Esophagus squamous epithelium (tissue), 5 donors: Measurements from ENCODE around the gene SOWAHA. TPM values are rescaled to one million over a fixed set of nuclear protein-coding genes. Genes with fewer than 3 reads are reported as not detected.
"Not testable (repeated sequence)": the region's sequence is repeated elsewhere in the genome, so short reads cannot be mapped to it uniquely, and the experiment has no call there.

Experiments
- DNase-seq: peaks from one replicate; lab custom pipeline; 2025; lab: John Stamatoyannopoulos, UW
- H3K27ac ChIP-seq, 4 donors: fragments of 200-600 bp; sonication (generic); one replicate each; pipeline ENCODE4 v1.5.1; 2016 to 2019; ENCODE audit warnings: mild to moderate bottlenecking in 1 of 4
- H3K27me3 ChIP-seq, 4 donors: fragments of 200-600 bp; sonication (generic); 1 replicate in 3 of 4; 2 replicates in 1 of 4; pipeline versions ENCODE4 v1.5.1 to v1.6.0; 2017 to 2021; ENCODE audit warnings: antibody characterized with exemption in 1 of 4
- H3K36me3 ChIP-seq, 3 donors: fragments of 200-600 bp; sonication (generic); one replicate each; pipeline ENCODE4 v1.5.1; 2016 to 2019
- H3K4me1 ChIP-seq, 3 donors: fragments of 200-600 bp; sonication (generic); one replicate each; pipeline ENCODE4 v1.5.1; 2017 to 2019
- H3K4me3 ChIP-seq, 4 donors: fragments of 200-600 bp; sonication (generic); 1 replicate in 3 of 4; 2 replicates in 1 of 4; pipeline ENCODE4 v1.5.1; 2016 to 2019; ENCODE audit warnings: mild to moderate bottlenecking in 2 of 4, moderate library complexity in 1 of 4
- H3K9me3 ChIP-seq, 3 donors: fragments of 200-600 bp; sonication (generic); one replicate each; pipeline ENCODE4 v1.5.1; 2016 to 2019
- POLR2A ChIP-seq, 4 donors: fragments of 450-650 bp; IDR thresholded peaks; one replicate each; pipeline ENCODE4 v1.6.1; 2017; ENCODE audit warnings: antibody characterized with exemption in 4 of 4, mild to moderate bottlenecking in 4 of 4, moderate library complexity in 3 of 4
- WGBS, 2 donors: methylation state at CpG; one replicate each; pipeline ENCODE4 v1.1.5; 2018; 5-methylcytosine and 5-hydroxymethylcytosine counted together
- intact Hi-C: fragments of 100-400 bp; cut with DNase I; formaldehyde crosslinking; loops from one replicate; pipeline ENCODE4 v1.15.0; 2022
- total RNA-seq, 4 donors: library from RNA; depleted of rRNA; stranded (reverse); fragments of >200 nt; gene quantifications; one replicate each; pipeline ENCODE4 v1.1.0, GENCODE V29; 2016
- TF ChIP-seq, protein P1 (sequence below), 6 experiments: fragments of 450-650 bp in 4 of 6; fragments of 200-600 bp in 2 of 6; sonication (generic) in 2 of 6; IDR thresholded peaks; one replicate each; pipeline ENCODE4 v1.5.1; 2016 to 2019; ENCODE audit warnings: antibody characterized with exemption in 6 of 6, mild to moderate bottlenecking in 4 of 6, moderate library complexity in 4 of 6
- donor health status: DM: yes; HTN: yes; CAD: no.

Gene SOWAHA
- total RNA-seq, 4 donors from 2014 or later: 0.13 to 0.45 TPM; not detected in 2

DNA sequence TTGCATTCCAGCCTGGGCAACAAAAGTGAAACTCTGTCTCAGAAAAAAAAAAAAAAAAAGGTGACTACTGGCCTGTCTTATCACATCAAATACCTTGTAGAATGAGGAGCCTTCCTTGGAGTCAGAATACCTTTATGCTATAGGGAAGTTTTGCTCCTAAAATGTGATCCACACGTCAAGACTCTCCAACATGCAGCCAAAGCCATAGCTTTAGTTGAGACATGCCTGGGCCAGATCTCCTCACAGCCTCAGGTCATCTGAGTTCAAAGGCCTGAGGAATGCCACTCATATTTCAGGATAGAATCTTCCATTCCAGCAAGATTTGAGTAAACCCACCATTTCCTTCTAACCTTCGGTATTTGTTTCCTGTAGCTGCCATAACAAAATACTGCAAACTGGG lies 13.7 kb upstream of the SOWAHA start:
- WGBS, 2 donors: 33 to 53% methylated on average over 2 of the region's 2 CpGs

DNA sequence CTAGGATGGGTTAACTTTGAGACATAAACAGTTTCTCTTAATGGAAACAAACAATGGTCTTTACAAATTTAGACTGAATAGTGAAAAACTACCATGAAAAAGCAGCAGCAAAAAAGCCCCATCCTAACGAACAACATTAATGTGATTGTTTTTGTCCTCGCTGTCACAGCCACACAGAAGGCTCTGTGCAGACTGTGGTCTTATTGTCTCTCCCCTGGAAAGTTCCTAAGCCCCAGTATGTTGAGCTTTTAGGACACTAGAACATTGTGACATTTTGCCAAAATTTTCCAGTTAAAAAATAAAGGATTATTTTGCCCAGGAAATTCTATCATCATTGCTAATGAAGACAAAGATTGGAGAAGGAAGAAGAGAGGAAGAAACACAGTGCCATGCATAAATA lies 12.6 kb upstream of the SOWAHA start:
- H3K9me3 ChIP-seq: no peaks in the 10 kb centered on the region
- no peak overlapping the region for H3K4me3 ChIP-seq
- intact Hi-C loops: no loop called here
- TF ChIP-seq, protein P1, sequence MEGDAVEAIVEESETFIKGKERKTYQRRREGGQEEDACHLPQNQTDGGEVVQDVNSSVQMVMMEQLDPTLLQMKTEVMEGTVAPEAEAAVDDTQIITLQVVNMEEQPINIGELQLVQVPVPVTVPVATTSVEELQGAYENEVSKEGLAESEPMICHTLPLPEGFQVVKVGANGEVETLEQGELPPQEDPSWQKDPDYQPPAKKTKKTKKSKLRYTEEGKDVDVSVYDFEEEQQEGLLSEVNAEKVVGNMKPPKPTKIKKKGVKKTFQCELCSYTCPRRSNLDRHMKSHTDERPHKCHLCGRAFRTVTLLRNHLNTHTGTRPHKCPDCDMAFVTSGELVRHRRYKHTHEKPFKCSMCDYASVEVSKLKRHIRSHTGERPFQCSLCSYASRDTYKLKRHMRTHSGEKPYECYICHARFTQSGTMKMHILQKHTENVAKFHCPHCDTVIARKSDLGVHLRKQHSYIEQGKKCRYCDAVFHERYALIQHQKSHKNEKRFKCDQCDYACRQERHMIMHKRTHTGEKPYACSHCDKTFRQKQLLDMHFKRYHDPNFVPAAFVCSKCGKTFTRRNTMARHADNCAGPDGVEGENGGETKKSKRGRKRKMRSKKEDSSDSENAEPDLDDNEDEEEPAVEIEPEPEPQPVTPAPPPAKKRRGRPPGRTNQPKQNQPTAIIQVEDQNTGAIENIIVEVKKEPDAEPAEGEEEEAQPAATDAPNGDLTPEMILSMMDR (IDR thresholded peaks at IDR 0.05): no peak
- H3K27me3 ChIP-seq: peaks cover 0 to 26% (median 0%) of the 10 kb centered on the region in 4 donors
- WGBS, 2 donors: 80 to 84% methylated on average over 2 of the region's 2 CpGs
- DNase-seq: no peak
- H3K4me1 ChIP-seq: no peaks in the 10 kb centered on the region
- no peaks in the 10 kb centered on the region for H3K36me3 ChIP-seq
- no peak overlapping the region for H3K27ac ChIP-seq

More for the DNA sequence above, 13.7 kb upstream of the SOWAHA start:
- no peak for TF ChIP-seq POLR2A (IDR thresholded peaks at IDR 0.05)
- TF ChIP-seq, protein P1 (IDR thresholded peaks at IDR 0.05): no peak
- Histone ChIP-seq H3K4me1 (no peaks in the 10 kb centered on the region), H3K27ac (no peak overlapping the region), H3K27me3 (peaks cover 0 to 26% (median 0%) of the 10 kb centered on the region in 4 donors), H3K4me3 (no peak overlapping the region), H3K36me3 (no peaks in the 10 kb centered on the region), H3K9me3 (no peaks in the 10 kb centered on the region)
- DNase-seq: no peak
- intact Hi-C loops: no loop called here

DNA sequence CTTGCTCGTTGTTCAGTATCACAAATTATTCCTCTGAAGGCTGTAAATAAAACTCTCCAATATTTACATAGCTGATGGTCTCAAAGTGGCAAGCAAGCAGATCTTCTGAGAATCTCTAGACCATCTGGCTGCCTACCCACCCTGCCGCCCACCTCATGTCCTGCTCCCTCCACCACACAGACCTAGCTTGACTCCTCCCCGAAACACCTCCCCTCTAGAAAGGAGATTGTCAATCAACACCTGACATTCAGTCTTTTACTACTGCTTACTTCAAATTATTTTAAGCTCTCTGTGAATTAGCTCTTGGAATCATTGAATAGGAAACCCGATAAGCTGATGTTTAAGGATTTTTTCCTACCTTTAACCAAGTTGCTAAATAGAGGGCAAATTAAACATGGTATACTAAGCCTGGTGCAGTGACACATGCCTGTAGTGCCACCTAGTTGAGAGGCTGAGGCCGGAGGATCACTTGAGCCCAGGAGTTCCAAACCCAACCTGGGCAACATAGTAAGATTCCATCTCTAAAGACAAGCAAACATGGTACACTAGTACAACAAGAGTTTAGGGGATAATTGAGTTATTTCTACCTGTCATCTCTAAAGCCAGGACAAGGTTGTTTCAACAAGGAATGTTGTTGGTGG lies 10.9 kb upstream of the SOWAHA start:
- no peaks in the 10 kb centered on the region for H3K9me3 ChIP-seq

DNA sequence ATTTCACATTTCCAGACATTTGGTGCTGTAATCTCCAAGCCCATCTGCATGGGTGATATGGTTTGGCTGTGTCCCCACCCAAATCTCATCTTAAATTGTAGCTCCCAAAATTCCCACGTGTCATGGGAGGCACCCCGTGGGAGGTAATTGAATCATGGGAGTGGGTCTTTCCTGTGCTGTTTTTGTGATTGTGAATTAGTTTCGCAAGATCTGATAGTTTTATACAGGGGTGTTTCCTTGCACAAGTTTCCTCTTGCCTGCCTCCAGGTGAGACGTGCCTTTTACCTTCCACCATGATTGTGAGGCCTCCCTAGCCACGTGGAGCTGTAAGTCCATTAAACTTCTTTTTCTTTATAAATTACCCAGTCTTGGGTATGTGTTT lies 10.4 kb upstream of the SOWAHA start:
- H3K4me1 ChIP-seq, DNase-seq, H3K27ac ChIP-seq, H3K36me3 ChIP-seq, H3K4me3 ChIP-seq, intact Hi-C loops, H3K9me3 ChIP-seq: not testable (repeated sequence)
- H3K27me3 ChIP-seq: peaks cover 0 to 39% (median 0%) of the 10 kb centered on the region in 4 donors
- WGBS, 2 donors: 40 to 67% methylated on average over 5 of the region's 5 CpGs

More for the DNA sequence above, 10.9 kb upstream of the SOWAHA start:
- Histone ChIP-seq H3K36me3 (no peaks in the 10 kb centered on the region), H3K27me3 (peaks cover 0 to 39% (median 0%) of the 10 kb centered on the region in 4 donors), H3K4me3 (no peak overlapping the region), H3K4me1 (no peaks in the 10 kb centered on the region), H3K27ac (no peak overlapping the region)
- no peak for DNase-seq
- WGBS, 2 donors: 80 to 90% methylated on average over 5 of the region's 5 CpGs
- intact Hi-C loops: no loop called here
- TF ChIP-seq, protein P1 (IDR thresholded peaks at IDR 0.05): no peak
- no peak for TF ChIP-seq POLR2A (IDR thresholded peaks at IDR 0.05)

DNA sequence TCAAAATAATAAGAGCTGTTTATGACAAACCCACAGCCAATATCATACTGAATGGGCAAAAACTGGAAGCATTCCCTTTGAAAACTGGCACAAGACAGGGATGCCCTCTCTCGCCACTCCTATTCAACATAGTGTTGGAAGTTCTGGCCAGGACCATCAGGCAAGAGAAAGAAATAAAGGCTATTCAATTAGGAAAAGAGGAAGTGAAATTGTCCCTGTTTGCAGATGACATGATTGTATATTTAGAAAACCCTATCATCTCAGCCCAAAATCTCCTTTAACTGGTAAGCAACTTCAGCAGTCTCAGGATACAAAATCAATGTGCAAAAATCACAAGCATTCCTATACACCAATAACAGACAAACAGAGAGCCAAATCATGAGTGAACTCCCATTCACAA lies 8.9 kb upstream of the SOWAHA start:
- WGBS, 2 donors: 100% methylated on average over 1 of the region's 1 CpG
- H3K27ac ChIP-seq, H3K9me3 ChIP-seq, DNase-seq, intact Hi-C loops, H3K36me3 ChIP-seq, H3K4me3 ChIP-seq: not testable (repeated sequence)
- Histone ChIP-seq H3K4me1 (peaks cover 0 to 12% (median 0%) of the 10 kb centered on the region in 3 donors), H3K27me3 (peaks cover 0 to 41% (median 0%) of the 10 kb centered on the region in 4 donors)

DNA sequence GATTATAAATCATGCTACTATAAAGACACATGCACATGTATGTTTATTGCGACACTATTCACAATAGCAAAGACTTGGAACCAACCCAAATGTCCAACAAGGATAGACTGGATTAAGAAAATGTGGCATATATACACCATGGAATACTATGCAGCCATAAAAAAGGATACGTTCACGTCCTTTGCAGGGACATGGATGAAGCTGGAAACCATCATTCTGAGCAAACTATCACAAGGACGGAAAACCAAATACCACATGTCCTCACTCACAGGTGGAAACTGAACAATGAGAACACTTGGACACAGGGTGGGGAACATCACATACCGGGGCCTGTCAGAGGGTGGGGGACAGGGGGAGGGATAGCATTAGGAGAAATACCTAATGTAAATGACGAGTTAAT lies 7.2 kb upstream of the SOWAHA start:
- DNase-seq, H3K36me3 ChIP-seq, H3K27ac ChIP-seq, H3K9me3 ChIP-seq, intact Hi-C loops, H3K4me3 ChIP-seq: not testable (repeated sequence)
- WGBS, 2 donors: 78 to 82% methylated on average over 5 to 6 of the region's 6 CpGs
- Histone ChIP-seq H3K4me1 (peaks cover 0 to 14% (median 0%) of the 10 kb centered on the region in 3 donors), H3K27me3 (peaks cover 0 to 50% (median 1%) of the 10 kb centered on the region in 4 donors)

DNA sequence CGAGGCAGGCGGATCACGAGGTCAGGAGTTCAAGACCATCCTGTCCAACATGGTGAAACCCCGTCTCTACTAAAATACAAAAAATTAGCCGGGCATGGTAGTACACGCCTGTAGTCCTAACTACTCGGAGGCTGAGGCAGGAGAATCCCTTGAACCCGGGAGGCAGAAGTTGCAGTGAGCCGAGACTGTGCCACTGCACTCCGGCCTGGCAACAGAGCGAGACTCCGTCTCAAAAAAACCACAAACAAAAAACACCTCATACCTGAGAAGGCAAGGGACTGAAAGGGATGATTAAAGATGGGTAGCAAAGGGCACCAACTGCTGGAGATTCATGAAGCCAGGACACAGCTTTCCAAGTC lies 6.3 kb upstream of the SOWAHA start:
- not testable (repeated sequence) for H3K36me3 ChIP-seq

More for the DNA sequence above, 6.3 kb upstream of the SOWAHA start:
- H3K27ac ChIP-seq, intact Hi-C loops, DNase-seq, H3K4me3 ChIP-seq, H3K9me3 ChIP-seq: not testable (repeated sequence)
- Histone ChIP-seq H3K4me1 (peaks cover 0 to 14% (median 0%) of the 10 kb centered on the region in 3 donors), H3K27me3 (peaks cover 2 to 55% (median 4%) of the 10 kb centered on the region in 4 donors)
- WGBS, 2 donors: 90 to 94% methylated on average over 12 of the region's 12 CpGs
